Stimulated activated CD4-positive, alpha-beta T cell treated with anti-CD3 and anti-CD28 coated beads, TNF-alpha, amount 100 ng/mL, for 48 hours (primary cell): ENCODE results near the gene PRAMEF10.
"Not testable (repeated sequence)": the region's sequence is repeated elsewhere in the genome, so short reads cannot be mapped to it uniquely, and the experiment has no call there.

Source experiments
- DNase-seq, 3 donors: peaks; one replicate each; pipeline ENCODE4 v3.0.0-alpha.2; 2020; ENCODE audit warnings: low read depth in 3 of 3

Gene PRAMEF10, protein sequence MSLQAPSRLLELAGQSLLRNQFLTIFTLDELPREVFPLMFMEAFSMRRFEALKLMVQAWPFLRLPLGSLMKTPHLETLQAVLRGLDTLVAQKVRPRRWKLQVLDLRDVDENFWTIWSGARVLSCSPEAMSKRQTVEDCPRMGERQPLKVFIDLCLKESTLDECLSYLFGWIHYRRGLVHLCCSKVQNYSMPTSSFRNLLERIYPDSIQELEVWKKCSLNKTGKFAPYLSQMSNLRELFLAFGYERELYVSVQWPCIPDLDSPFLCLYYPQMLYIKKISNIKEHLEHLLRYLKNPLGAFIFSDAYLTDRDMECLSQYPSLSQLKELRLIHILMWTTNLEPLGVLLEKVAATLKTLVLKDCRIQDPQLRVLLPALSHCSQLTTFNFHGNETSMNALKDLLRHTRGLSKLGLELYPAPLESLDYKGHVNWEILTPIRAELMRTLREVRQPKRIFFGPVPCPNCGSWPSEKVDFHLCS

DNA sequence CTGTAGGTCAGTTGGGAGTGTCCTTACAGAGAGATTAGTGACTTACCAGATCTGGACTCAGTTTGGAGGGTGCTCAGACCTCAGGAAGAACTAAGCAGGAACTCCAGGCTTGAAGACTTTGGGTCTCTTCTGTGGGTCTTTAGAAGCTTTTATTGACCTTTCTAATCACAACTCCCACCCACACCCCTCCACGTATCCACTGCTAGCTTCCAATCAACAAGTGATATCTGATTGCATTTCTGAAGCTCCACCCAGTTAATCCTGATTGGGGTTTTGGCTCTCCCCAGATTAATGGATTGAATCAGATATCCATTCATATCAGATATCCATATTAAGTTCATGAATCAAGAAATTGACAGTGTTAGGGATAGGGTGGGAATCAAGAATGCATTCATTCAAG lies at the start of gene PRAMEF10:
Gene PRAMEF10 (minus strand): TSS at position 101 of the 400 bp plus-strand sequence. CDS start 2,423 bp downstream, outside the sequence.
- DNase-seq, result not testable (repeated sequence)

- not testable (repeated sequence) for DNase-seq
Measured at GRCh38 chr1:12947480-12947879, 49.4 kb upstream of the PRAMEF10 start, which contains the start of gene PRAMEF6. Gene PRAMEF6 (minus strand): TSS chr1:12947580. CDS start chr1:12942518, 5,062 bp downstream.

GRCh38 chr1:12924368-12924767 lies 26.3 kb upstream of the PRAMEF10 start:
- DNase-seq, result not testable (repeated sequence)

DNA sequence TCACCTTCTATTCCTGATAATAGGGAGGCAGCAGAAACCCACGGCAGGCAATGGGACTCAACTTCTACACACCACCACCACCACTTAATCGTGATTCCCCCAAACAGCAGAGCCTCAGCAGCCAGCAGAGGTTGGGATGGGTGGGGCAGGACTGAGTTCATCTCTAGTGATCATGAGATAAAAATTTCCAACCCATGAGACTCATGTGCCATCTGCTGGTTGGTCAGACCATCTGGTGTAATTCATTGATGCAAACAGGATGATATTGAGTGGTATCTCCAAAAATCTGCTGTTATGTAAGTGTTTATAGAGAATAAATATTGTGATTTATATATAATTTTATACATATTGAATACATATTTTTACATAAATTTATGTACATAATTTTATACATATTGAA lies 23.7 kb upstream of the PRAMEF10 start:
- not testable (repeated sequence) for DNase-seq

- DNase-seq, result not testable (repeated sequence)
Measured at GRCh38 chr1:12916310-12916709, 18.2 kb upstream of the PRAMEF10 start, which contains the start of gene PRAMEF7. Gene PRAMEF7 (plus strand): TSS chr1:12916610. CDS start chr1:12917693, 1,083 bp downstream.

GRCh38 chr1:12903793-12904572 lies 5.9 kb upstream of the PRAMEF10 start:
- not testable (repeated sequence) for DNase-seq

DNA sequence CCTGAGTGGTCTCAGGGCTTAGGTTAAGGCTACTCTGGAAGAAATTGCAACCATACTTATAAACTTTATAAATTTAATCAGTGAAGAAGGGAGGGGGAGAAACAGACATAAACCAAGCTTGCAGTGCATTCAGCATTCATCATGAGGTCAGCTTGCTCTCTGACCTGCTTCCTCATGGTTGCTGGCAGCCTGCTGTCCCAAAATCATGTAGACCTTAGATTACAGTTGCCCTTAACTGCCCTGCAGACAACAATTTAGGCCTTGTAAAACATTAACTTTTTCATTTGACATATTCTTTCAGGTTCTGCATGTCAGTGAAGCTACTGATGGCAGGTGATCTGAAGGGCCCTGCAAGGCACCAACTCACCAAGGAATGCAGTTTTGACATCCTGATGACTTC lies 1.1 kb upstream of the PRAMEF10 start:
- not testable (repeated sequence) for DNase-seq

DNA sequence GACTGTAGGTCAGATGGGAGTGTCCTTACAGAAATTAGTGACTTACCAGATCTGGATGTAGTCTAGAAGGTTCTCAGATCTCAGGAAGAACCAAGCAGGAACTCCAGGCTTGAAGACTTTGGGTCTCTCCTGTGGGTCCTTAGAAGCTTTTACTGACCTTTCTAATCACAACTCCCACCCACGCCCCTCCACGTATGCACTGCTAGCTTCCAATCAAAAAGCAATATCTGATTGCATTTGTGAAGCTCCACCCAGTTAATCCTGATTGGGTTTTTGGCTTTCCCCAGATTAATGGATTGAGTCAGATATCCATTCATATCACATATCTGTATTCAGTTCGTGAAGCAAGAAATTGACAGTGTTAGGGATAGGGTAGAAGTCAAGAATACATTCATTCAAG lies 12.0 kb downstream of the PRAMEF10 start, which contains the start of gene PRAMEF4:
Gene PRAMEF4 (minus strand): TSS at position 101 of the 400 bp plus-strand sequence. CDS start 2,807 bp downstream, outside the sequence.
- DNase-seq, result not testable (repeated sequence)

DNA sequence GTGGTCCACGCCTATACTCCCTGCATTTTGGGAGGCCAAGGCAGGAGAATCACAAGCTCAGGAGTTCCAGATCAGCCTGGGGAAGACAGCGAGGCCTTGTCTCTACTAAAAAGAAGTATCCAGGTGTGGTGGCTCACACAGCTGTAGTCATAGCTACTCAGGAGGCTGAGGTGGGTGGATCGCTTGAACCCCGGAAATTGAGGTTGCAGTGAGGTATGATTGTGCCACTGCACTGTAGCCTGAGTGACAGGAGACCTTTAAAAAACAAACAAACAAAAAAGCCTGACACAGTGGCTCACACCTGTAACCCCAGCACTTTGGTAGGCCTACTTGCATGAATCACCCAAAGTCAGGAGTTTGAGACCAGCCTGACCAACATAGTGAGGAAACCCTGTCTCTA lies 19.6 kb downstream of the PRAMEF10 start:
- not testable (repeated sequence) for DNase-seq

GRCh38 chr1:12863131-12863880 lies 34.8 kb downstream of the PRAMEF10 start:
- DNase-seq, result not testable (repeated sequence)

GRCh38 chr1:12856786-12857185 lies 41.3 kb downstream of the PRAMEF10 start, which contains the start of gene PRAMEF2:
Gene PRAMEF2 (plus strand): TSS chr1:12857086. CDS start chr1:12859010, 1,924 bp downstream.
- not testable (repeated sequence) for DNase-seq

GRCh38 chr1:12851779-12852178 lies 46.3 kb downstream of the PRAMEF10 start:
- no peak for DNase-seq

- DNase-seq, result not testable (repeated sequence)
Measured at GRCh38 chr1:12848620-12849019, 49.5 kb downstream of the PRAMEF10 start, which contains the start of gene HNRNPCL1. Gene HNRNPCL1 (minus strand): TSS chr1:12848720. CDS start chr1:12848289, 431 bp downstream.
